ENCODE measurements around the gene TTC6.
A peak's percentile ranks its signal among the peaks of the same experiment; 100 is the strongest.

- TF ChIP-seq POLR2A (IDR thresholded peaks at IDR 0.05; ENCODE audit: low read length) (no peak), RAD21 (conservative IDR thresholded peaks at IDR 0.05 in 1 of 2, IDR thresholded peaks at IDR 0.05 in 1 of 2) (0 out of 5 replicates have a peak, but pooled peaks of 1 of the 2 experiments have one; percentile 11), HDAC2 (IDR thresholded peaks at IDR 0.05) (no peak), EP300 (IDR thresholded peaks at IDR 0.05) (peak; percentile 15 to 49; a peak in 2 of 5 replicates), JUN (IDR thresholded peaks at IDR 0.05) (0 out of 5 replicates have a peak, but pooled peaks of 1 of the 2 experiments have one; percentile 28)
- TF ChIP-seq, protein P1, sequence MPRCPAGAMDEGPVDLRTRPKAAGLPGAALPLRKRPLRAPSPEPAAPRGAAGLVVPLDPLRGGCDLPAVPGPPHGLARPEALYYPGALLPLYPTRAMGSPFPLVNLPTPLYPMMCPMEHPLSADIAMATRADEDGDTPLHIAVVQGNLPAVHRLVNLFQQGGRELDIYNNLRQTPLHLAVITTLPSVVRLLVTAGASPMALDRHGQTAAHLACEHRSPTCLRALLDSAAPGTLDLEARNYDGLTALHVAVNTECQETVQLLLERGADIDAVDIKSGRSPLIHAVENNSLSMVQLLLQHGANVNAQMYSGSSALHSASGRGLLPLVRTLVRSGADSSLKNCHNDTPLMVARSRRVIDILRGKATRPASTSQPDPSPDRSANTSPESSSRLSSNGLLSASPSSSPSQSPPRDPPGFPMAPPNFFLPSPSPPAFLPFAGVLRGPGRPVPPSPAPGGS (IDR thresholded peaks at IDR 0.05): no peak
- TF ChIP-seq, protein P2, sequence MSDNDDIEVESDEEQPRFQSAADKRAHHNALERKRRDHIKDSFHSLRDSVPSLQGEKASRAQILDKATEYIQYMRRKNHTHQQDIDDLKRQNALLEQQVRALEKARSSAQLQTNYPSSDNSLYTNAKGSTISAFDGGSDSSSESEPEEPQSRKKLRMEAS (IDR thresholded peaks at IDR 0.05): peak; percentile 41; the same call in 1 of the 2 replicates
- TF ChIP-seq, protein P3, sequence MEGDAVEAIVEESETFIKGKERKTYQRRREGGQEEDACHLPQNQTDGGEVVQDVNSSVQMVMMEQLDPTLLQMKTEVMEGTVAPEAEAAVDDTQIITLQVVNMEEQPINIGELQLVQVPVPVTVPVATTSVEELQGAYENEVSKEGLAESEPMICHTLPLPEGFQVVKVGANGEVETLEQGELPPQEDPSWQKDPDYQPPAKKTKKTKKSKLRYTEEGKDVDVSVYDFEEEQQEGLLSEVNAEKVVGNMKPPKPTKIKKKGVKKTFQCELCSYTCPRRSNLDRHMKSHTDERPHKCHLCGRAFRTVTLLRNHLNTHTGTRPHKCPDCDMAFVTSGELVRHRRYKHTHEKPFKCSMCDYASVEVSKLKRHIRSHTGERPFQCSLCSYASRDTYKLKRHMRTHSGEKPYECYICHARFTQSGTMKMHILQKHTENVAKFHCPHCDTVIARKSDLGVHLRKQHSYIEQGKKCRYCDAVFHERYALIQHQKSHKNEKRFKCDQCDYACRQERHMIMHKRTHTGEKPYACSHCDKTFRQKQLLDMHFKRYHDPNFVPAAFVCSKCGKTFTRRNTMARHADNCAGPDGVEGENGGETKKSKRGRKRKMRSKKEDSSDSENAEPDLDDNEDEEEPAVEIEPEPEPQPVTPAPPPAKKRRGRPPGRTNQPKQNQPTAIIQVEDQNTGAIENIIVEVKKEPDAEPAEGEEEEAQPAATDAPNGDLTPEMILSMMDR (IDR thresholded peaks at IDR 0.05): no peak
- TF ChIP-seq, protein P4, sequence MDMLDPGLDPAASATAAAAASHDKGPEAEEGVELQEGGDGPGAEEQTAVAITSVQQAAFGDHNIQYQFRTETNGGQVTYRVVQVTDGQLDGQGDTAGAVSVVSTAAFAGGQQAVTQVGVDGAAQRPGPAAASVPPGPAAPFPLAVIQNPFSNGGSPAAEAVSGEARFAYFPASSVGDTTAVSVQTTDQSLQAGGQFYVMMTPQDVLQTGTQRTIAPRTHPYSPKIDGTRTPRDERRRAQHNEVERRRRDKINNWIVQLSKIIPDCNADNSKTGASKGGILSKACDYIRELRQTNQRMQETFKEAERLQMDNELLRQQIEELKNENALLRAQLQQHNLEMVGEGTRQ (IDR thresholded peaks at IDR 0.05): no peak
Observed at GRCh38 chr14:37566811-37567371, 28.5 kb upstream of the TTC6 start.
